ENCODE data around the gene STOML2. TPM values are rescaled to one million over a fixed set of nuclear protein-coding genes. Genes with fewer than 3 reads are reported as not detected.

The STOML2 gene
- total RNA-seq, 6 donors from 2014 or later = 17.4 to 72.8 (median 48.0) TPM

- H3K4me3 ChIP-seq = peak overlapping the region; percentile 54 to 84 (median 78)
- DNase-seq = no peak
- no peak for ATAC-seq (ENCODE audit: low FRiP score in 2 of 2)
- no peaks in the 10 kb centered on the region for H3K27me3 ChIP-seq
- peaks cover 8 to 21% (median 12%) of the 10 kb centered on the region in 4 donors for H3K4me1 ChIP-seq
- TF ChIP-seq CTCF (IDR thresholded peaks at IDR 0.05) (no peak), POLR2AphosphoS5 (IDR thresholded peaks at IDR 0.05) (no peak), POLR2A (IDR thresholded peaks at IDR 0.05) (no peak), EP300 (IDR thresholded peaks at IDR 0.05) (no peak)
- 12 to 15% methylated on average over 7 to 10 of the region's 10 CpGs for WGBS, 2 donors
- no peaks in the 10 kb centered on the region for H3K9me3 ChIP-seq
- peaks cover 0 to 7% (median 3%) of the 10 kb centered on the region in 4 donors for H3K36me3 ChIP-seq
- H3K27ac ChIP-seq = peak overlapping the region in 3 of 4 donors; percentile 57 to 85 (median 80)
Observed at GRCh38 chr9:35079041-35079425, 23.9 kb downstream of the STOML2 start.

GRCh38 chr9:35078066-35078465 is 24.9 kb downstream of the STOML2 start:
- H3K4me1 ChIP-seq = peaks cover 10 to 25% (median 13%) of the 10 kb centered on the region in 4 donors
- H3K36me3 ChIP-seq = peaks cover 0 to 7% (median 3%) of the 10 kb centered on the region in 4 donors
- TF ChIP-seq EP300 (IDR thresholded peaks at IDR 0.05) = no peak
- no peak for TF ChIP-seq POLR2AphosphoS5 (IDR thresholded peaks at IDR 0.05)
- no peak for TF ChIP-seq CTCF (IDR thresholded peaks at IDR 0.05)
- TF ChIP-seq POLR2A (IDR thresholded peaks at IDR 0.05) = no peak
- 60 to 74% methylated on average over 1 to 4 of the region's 4 CpGs for WGBS, 2 donors
- no peaks in the 10 kb centered on the region for H3K9me3 ChIP-seq
- H3K27ac ChIP-seq = no peak overlapping the region
- H3K4me3 ChIP-seq = no peak overlapping the region
- no peaks in the 10 kb centered on the region for H3K27me3 ChIP-seq
- DNase-seq (peak in 1 of 2 donors; percentile 30), ATAC-seq (ENCODE audit: low FRiP score in 2 of 2) (no peak)

GRCh38 chr9:35076848-35077247 is 26.1 kb downstream of the STOML2 start:
- H3K4me1 ChIP-seq = peaks cover 12 to 28% (median 15%) of the 10 kb centered on the region in 4 donors
- 98 to 100% methylated on average over 2 to 4 of the region's 4 CpGs for WGBS, 2 donors

GRCh38 chr9:35075358-35075757 is 27.6 kb downstream of the STOML2 start:
- TF ChIP-seq EP300 (IDR thresholded peaks at IDR 0.05) = no peak
- Histone ChIP-seq H3K4me1 (peaks cover 19 to 37% (median 19%) of the 10 kb centered on the region in 4 donors), H3K27me3 (no peaks in the 10 kb centered on the region), H3K27ac (no peak overlapping the region), H3K9me3 (no peaks in the 10 kb centered on the region), H3K36me3 (peaks cover 0 to 11% (median 4%) of the 10 kb centered on the region in 4 donors), H3K4me3 (no peak overlapping the region)
- DNase-seq (no peak), ATAC-seq (ENCODE audit: low FRiP score in 2 of 2) (no peak)
- 100% methylated on average over 1 to 4 of the region's 4 CpGs for WGBS, 2 donors

More at GRCh38 chr9:35076848-35077247, 26.1 kb downstream of the STOML2 start:
- Histone ChIP-seq H3K27ac (no peak overlapping the region), H3K36me3 (peaks cover 0 to 7% (median 3%) of the 10 kb centered on the region in 4 donors), H3K27me3 (no peaks in the 10 kb centered on the region), H3K9me3 (no peaks in the 10 kb centered on the region), H3K4me3 (no peak overlapping the region)
- no peak for TF ChIP-seq EP300 (IDR thresholded peaks at IDR 0.05)
- no peak for TF ChIP-seq CTCF (IDR thresholded peaks at IDR 0.05)
- TF ChIP-seq POLR2A (IDR thresholded peaks at IDR 0.05) = no peak
- TF ChIP-seq POLR2AphosphoS5 (IDR thresholded peaks at IDR 0.05) = no peak
- ATAC-seq (ENCODE audit: low FRiP score in 2 of 2) (no peak), DNase-seq (no peak)

GRCh38 chr9:35074791-35075190 is 28.1 kb downstream of the STOML2 start:
- Histone ChIP-seq H3K36me3 (peaks cover 0 to 11% (median 4%) of the 10 kb centered on the region in 4 donors), H3K4me1 (peaks cover 23 to 41% (median 24%) of the 10 kb centered on the region in 4 donors), H3K9me3 (no peaks in the 10 kb centered on the region), H3K27me3 (no peaks in the 10 kb centered on the region), H3K4me3 (no peak overlapping the region), H3K27ac (no peak overlapping the region)
- WGBS, 2 donors = 93 to 96% methylated on average over 8 of the region's 8 CpGs
- no peak for TF ChIP-seq POLR2AphosphoS5 (IDR thresholded peaks at IDR 0.05)
- no peak for ATAC-seq (ENCODE audit: low FRiP score in 2 of 2)
- DNase-seq = peak in 1 of 2 donors; percentile 23

- TF ChIP-seq CTCF (IDR thresholded peaks at IDR 0.05) (no peak), EP300 (IDR thresholded peaks at IDR 0.05) (no peak), POLR2A (IDR thresholded peaks at IDR 0.05) (no peak)
Observed at GRCh38 chr9:35074141-35074540, 28.8 kb downstream of the STOML2 start.

More at GRCh38 chr9:35074141-35074540, 28.8 kb downstream of the STOML2 start:
- H3K9me3 ChIP-seq = no peaks in the 10 kb centered on the region
- no peak overlapping the region for H3K27ac ChIP-seq
- no peak for DNase-seq
- H3K27me3 ChIP-seq = no peaks in the 10 kb centered on the region
- H3K4me3 ChIP-seq = no peak overlapping the region
- H3K36me3 ChIP-seq = peaks cover 0 to 11% (median 4%) of the 10 kb centered on the region in 4 donors
- WGBS, 2 donors = 95 to 98% methylated on average over 5 to 6 of the region's 6 CpGs
- peaks cover 26 to 44% (median 28%) of the 10 kb centered on the region in 4 donors for H3K4me1 ChIP-seq
- no peak for ATAC-seq (ENCODE audit: low FRiP score in 2 of 2)
